Measurements from ENCODE around the gene ABCC11. TPM values are rescaled to one million over a fixed set of nuclear protein-coding genes. Genes with fewer than 3 reads are reported as not detected.

Gene ABCC11
- total RNA-seq, 1 experiment from 2014 or later, result 0.83 TPM

GRCh38 chr16:48223490-48223889 lies 23.8 kb downstream of the ABCC11 start:
- intact Hi-C loops (cut with micrococcal nuclease; ENCODE audit: unreplicated experiment), result no loop called here
- no peak for TF ChIP-seq CTCF (conservative IDR thresholded peaks at IDR 0.05)
- no peak for TF ChIP-seq EZH2 (IDR thresholded peaks at IDR 0.05; ENCODE audit: low read depth)
- POLR2A ChIA-PET (ENCODE audit: unreplicated experiment), result no interaction called here
- Histone ChIP-seq H3K4me3 (no peak overlapping the region), H4K20me1 (ENCODE audit: insufficient read depth) (no peaks in the 10 kb centered on the region), H3K27ac (no peak overlapping the region), H3K4me1 (replicated peaks; ENCODE audit: insufficient read depth) (no peaks in the 10 kb centered on the region), H3F3A (ENCODE audit: insufficient read depth, low read depth) (no peaks in the 10 kb centered on the region), H3K36me3 (ENCODE audit: low read depth) (no peaks in the 10 kb centered on the region), H3K27me3 (ENCODE audit: insufficient read depth, low read depth) (no peaks in the 10 kb centered on the region), H3K4me2 (no peak overlapping the region), H2AFZ (no peak overlapping the region), H3K9me3 (ENCODE audit: insufficient read depth, low read depth) (no peaks in the 10 kb centered on the region), H3K9me2 (ENCODE audit: insufficient read depth) (no peaks in the 10 kb centered on the region), H3K79me2 (ENCODE audit: low read depth) (no peaks in the 10 kb centered on the region)
- CTCF ChIA-PET, result no interaction called here
- no peak for DNase-seq
- no TSS peak for BruUV-seq (replicated peaks)

- DNase-seq, result no peak
- ChIA-PET CTCF (no interaction called here), POLR2A (ENCODE audit: unreplicated experiment) (no interaction called here)
- H3K4me1 ChIP-seq (replicated peaks; ENCODE audit: insufficient read depth), result no peaks in the 10 kb centered on the region
- H3K27me3 ChIP-seq (ENCODE audit: insufficient read depth, low read depth), result no peaks in the 10 kb centered on the region
- no peak overlapping the region for H3K27ac ChIP-seq
- H3K79me2 ChIP-seq (ENCODE audit: low read depth), result no peaks in the 10 kb centered on the region
- intact Hi-C loops (cut with micrococcal nuclease; ENCODE audit: unreplicated experiment), result no loop called here
- TF ChIP-seq EZH2 (IDR thresholded peaks at IDR 0.05; ENCODE audit: low read depth) (no peak), CTCF (conservative IDR thresholded peaks at IDR 0.05) (no peak)
- H3K9me3 ChIP-seq (ENCODE audit: insufficient read depth, low read depth), result no peaks in the 10 kb centered on the region
- no peaks in the 10 kb centered on the region for H3F3A ChIP-seq (ENCODE audit: insufficient read depth, low read depth)
- H3K36me3 ChIP-seq (ENCODE audit: low read depth), result no peaks in the 10 kb centered on the region
- H2AFZ ChIP-seq, result no peak overlapping the region
- no peak overlapping the region for H3K4me2 ChIP-seq
- no peaks in the 10 kb centered on the region for H4K20me1 ChIP-seq (ENCODE audit: insufficient read depth)
- no peak overlapping the region for H3K4me3 ChIP-seq
- H3K9me2 ChIP-seq (ENCODE audit: insufficient read depth), result no peaks in the 10 kb centered on the region
- BruUV-seq (replicated peaks), result no TSS peak
Observed at GRCh38 chr16:48220891-48221290, 26.4 kb downstream of the ABCC11 start.

GRCh38 chr16:48218473-48218872 lies 28.9 kb downstream of the ABCC11 start:
- Histone ChIP-seq H3F3A (ENCODE audit: insufficient read depth, low read depth) (no peaks in the 10 kb centered on the region), H3K36me3 (ENCODE audit: low read depth) (no peaks in the 10 kb centered on the region), H3K4me3 (no peak overlapping the region), H2AFZ (no peak overlapping the region), H3K27me3 (ENCODE audit: insufficient read depth, low read depth) (no peaks in the 10 kb centered on the region), H3K4me2 (no peak overlapping the region), H3K9me2 (ENCODE audit: insufficient read depth) (no peaks in the 10 kb centered on the region), H3K4me1 (replicated peaks; ENCODE audit: insufficient read depth) (no peaks in the 10 kb centered on the region), H3K9me3 (ENCODE audit: insufficient read depth, low read depth) (no peaks in the 10 kb centered on the region), H4K20me1 (ENCODE audit: insufficient read depth) (no peaks in the 10 kb centered on the region), H3K79me2 (ENCODE audit: low read depth) (no peaks in the 10 kb centered on the region), H3K27ac (no peak overlapping the region)
- POLR2A ChIA-PET (ENCODE audit: unreplicated experiment), result no interaction called here
- intact Hi-C loops (cut with micrococcal nuclease; ENCODE audit: unreplicated experiment), result no loop called here
- no peak for DNase-seq
- BruUV-seq (replicated peaks), result no TSS peak
- CTCF ChIA-PET, result no interaction called here
- TF ChIP-seq EZH2 (IDR thresholded peaks at IDR 0.05; ENCODE audit: low read depth), result no peak
- no peak for TF ChIP-seq CTCF (conservative IDR thresholded peaks at IDR 0.05)
